ENCODE results near the gene ANKRD11.

Gene ANKRD11

DNA sequence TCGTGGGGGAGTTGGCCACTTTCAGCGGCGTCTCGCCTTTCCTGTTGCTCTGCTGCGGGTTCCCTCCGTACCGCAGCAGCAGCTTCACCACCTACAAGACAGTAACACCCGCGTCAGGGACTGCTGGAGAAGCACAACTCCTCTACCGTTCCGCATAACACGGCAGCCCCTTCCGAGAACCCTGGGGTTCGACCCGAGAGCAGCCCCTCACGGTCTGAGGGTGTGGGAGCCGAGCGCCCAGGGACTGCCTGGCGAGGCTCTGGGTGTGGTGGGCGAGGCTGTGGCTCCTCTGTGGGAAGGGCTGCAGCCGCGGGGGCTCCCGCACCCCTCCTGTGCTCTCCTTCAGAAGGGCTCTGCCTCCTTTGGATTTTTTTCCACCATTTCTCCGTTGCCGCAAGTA lies 204.3 kb downstream of the ANKRD11 start:
- TF ChIP-seq, protein P1, sequence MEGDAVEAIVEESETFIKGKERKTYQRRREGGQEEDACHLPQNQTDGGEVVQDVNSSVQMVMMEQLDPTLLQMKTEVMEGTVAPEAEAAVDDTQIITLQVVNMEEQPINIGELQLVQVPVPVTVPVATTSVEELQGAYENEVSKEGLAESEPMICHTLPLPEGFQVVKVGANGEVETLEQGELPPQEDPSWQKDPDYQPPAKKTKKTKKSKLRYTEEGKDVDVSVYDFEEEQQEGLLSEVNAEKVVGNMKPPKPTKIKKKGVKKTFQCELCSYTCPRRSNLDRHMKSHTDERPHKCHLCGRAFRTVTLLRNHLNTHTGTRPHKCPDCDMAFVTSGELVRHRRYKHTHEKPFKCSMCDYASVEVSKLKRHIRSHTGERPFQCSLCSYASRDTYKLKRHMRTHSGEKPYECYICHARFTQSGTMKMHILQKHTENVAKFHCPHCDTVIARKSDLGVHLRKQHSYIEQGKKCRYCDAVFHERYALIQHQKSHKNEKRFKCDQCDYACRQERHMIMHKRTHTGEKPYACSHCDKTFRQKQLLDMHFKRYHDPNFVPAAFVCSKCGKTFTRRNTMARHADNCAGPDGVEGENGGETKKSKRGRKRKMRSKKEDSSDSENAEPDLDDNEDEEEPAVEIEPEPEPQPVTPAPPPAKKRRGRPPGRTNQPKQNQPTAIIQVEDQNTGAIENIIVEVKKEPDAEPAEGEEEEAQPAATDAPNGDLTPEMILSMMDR (IDR thresholded peaks at IDR 0.05; ENCODE audit: borderline replicate concordance, insufficient read depth, low read depth, low read length) = no peak
- H3K4me3 ChIP-seq (ENCODE audit: low read depth, low read length) = no peak overlapping the region

DNA sequence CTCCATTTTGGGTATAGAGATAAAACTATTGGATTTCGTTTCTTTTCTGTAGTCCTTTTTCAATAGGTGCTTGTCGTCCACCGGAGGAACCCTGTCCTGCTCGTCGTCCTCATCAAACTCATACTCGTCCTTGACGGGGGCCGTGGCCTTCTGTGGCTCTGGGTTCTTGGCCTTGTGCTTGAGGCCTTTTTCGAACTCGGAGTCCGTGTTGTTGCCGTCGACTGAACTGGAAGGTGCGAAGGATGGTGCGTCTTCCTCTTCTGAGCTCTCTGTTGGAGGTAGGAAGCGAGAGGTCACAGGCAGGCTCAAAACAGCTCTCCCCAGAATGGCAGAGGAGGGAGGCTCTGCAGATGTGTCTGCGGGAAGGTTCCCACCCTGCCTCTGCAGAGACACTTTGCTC lies 205.0 kb downstream of the ANKRD11 start:
- TF ChIP-seq, protein P1 (IDR thresholded peaks at IDR 0.05; ENCODE audit: borderline replicate concordance, insufficient read depth, low read depth, low read length) = no peak
- H3K4me3 ChIP-seq (ENCODE audit: low read depth, low read length) = no peak overlapping the region

DNA sequence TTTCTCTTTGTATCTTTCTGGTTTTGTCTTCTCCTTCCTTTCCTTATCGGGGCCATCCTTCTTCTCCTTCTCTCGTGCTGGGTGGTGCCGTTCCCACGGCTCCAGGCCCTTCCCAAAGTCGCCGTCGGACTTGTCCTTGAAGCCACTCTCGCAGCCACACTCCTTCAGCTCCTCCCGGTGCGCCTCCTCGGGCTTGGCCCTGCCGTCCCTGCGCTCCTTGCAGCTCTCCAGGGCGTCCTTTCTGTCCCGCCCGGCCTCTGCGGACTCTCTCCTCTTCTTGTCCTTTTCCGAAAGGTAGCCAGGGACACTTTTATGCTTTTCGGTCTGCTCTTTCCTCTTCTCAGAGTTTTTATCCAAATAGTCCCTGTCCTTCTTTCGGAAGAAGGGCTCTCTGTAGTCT lies 206.9 kb downstream of the ANKRD11 start:
- no peak overlapping the region for H3K4me3 ChIP-seq (ENCODE audit: low read depth, low read length)
- TF ChIP-seq, protein P1 (IDR thresholded peaks at IDR 0.05; ENCODE audit: borderline replicate concordance, insufficient read depth, low read depth, low read length) = no peak

DNA sequence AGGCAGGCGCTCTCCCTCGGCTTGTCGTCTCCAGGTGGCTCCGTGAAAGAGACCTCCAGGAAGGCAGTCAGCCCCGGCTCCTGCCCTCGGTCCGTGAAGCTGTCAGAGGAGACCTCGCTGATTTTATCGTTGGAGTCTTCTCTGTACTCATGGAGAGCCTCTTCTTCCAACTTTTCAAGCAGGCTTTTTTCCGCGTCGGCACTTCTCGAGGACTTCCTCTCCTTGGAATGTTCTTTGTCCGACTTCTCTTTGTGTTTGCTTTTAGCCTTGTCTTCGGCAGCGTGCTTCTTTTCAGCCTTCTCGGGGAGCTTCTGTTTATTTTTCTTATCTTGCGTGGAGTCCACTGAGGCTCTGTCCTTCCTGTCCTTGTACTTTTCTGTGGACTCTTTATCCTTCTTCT lies 207.8 kb downstream of the ANKRD11 start:
- no peak overlapping the region for H3K4me3 ChIP-seq (ENCODE audit: low read depth, low read length)
- TF ChIP-seq, protein P1 (IDR thresholded peaks at IDR 0.05; ENCODE audit: borderline replicate concordance, insufficient read depth, low read depth, low read length) = no peak

DNA sequence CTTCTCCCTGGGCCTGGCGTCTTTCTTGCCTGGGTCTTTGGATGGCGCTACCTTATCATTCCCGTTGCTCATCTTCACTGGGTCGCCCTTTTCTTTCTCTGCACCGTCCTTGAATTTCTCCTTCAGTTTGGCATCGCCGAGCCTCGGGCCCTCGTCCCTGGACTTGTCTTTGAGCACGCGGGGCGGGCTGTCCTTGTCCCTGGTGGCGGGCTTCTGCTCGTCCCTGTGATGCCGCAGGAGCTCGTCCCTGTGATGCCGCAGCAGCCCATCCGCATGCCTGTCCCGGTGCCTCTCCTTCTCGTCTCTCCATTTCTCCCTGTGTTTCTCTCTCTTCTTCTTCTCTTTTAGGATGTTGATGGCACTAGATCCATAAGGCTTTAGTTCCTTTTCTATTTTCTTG lies 208.5 kb downstream of the ANKRD11 start:
- TF ChIP-seq, protein P1 (IDR thresholded peaks at IDR 0.05; ENCODE audit: borderline replicate concordance, insufficient read depth, low read depth, low read length) = no peak
- no peak overlapping the region for H3K4me3 ChIP-seq (ENCODE audit: low read depth, low read length)

DNA sequence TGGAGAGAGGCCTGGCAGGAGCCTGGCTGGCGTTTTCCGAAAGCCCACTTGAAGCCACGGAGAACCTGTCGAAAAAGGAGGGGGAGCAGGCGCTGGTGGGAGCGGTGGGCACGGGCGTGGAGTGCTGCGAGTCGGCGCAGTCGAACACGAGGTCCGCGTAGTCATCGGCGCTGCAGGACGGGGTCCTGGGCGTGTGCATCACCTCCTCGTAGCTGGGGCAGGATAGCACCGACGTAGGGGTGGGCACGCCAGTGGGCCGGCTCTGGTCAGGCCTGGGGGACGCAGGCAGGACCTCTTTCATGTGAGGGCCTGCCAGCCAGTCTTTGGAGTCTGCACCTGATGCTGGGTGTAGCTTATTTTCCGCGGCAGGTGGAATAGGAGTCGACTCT lies 209.2 kb downstream of the ANKRD11 start:
- TF ChIP-seq, protein P1 (IDR thresholded peaks at IDR 0.05; ENCODE audit: borderline replicate concordance, insufficient read depth, low read depth, low read length) = no peak

DNA sequence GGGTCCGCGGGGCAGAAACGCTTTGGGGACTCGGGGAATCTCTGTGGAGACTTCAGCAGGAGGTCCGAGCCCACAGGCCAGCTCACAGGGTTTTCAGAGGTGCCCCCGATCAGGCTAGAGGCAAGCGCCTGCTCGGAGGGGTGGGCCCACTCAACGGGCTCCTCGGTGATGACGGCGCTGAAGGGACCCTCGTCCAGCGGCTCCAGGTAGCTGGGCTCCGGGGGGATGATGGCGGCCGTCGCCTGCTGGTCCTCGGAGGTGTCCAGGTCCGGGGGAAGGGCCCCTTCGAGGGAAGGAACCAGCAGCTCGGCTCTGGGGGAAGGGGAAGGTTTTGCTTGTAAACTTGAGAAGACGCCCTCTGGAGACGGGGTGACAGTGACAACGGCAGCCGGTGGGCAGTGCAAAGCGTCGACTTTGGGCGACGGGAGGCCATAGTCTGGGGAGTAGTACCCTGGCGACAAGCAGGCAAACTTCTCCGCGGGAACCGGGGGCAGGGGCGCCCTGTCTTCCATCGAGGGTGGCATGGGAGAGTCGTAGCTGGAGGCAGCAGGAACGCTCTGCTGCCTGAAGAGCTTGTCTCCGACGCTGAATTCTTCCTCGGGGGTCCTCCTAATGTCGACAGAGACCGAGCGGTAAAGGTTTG lies 209.7 kb downstream of the ANKRD11 start:
- H3K4me3 ChIP-seq (ENCODE audit: low read depth, low read length) = no peak overlapping the region
- TF ChIP-seq, protein P1 (IDR thresholded peaks at IDR 0.05; ENCODE audit: borderline replicate concordance, insufficient read depth, low read depth, low read length) = no peak

More for the DNA sequence above, 209.2 kb downstream of the ANKRD11 start:
- no peak overlapping the region for H3K4me3 ChIP-seq (ENCODE audit: low read depth, low read length)
